ENCODE results near the gene PPP2R3A. TPM values are rescaled to one million over a fixed set of nuclear protein-coding genes. Genes with fewer than 3 reads are reported as not detected.

Gene PPP2R3A
- total RNA-seq, 1 experiment from 2014 or later = 30.4 TPM

DNA sequence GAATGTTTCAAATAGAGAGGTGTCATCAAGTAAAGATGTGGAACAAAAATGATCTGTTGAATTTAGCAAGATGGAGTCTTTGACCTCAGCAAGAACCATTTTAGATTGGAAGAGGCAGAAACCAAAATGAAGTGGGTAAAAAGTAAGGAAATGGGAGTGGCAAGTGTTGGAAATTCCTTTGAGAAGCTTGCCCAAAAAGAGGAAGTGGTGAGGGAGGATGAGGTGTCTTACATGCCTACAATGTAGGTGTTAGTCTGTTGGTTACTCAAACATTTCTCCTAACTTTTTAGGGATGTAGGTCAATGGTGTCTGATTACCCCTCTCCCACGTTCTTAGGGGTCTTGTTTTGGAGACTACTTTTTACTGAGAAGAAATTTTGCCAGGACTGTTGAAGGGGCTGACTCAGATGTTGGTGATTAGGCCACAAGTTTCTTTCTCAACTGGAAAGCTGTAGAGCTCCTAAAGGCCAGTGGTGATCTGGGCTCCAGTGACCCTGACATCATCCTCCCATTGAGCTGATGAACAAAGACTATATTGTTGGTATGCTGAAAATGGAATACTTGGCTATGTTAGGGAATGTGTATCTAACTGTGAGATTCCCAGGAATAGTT lies 5.1 kb downstream of the PPP2R3A start:
- peak; percentile 97 for DNase-seq (ENCODE audit: low read depth)

DNA sequence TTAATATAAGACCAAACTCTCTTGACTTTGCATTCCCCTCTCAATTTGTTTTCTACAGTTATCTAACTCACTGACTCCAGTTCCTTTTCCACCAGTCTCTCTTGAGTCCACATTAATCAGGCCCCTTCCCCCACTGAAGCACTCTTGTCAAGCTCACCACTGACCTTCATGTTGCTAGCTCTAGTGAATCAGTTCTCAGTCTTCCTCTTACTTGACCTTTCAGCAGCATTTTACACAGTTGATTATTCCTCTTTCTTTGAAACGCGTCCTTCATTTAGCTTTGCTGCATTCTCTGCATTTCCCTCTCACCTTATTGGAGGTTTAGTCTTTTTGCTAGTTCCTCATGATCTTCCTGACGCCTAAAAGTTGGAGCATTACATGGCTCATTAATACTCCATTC lies 8.3 kb downstream of the PPP2R3A start:
- DNase-seq (ENCODE audit: low read depth) = no peak

DNA sequence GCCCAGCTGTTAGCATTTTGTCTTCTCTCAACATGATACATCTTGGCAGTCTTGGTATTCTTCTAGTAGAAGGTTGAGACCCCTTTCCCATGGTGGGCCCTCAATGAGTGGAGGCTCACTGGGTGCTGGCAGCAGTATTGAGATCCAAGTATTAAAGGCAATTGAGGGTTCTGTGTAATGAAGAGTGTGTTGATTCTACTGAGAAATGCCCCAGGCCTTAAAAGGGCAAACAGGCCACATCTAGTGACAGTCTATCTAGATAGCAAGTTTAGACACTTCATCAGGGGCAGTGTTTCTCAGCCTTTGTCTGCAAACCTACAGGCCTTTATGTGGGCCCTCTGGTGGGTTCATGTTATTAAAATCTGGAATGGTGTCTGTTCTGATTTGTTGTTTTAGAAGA lies 9.5 kb downstream of the PPP2R3A start:
- DNase-seq (ENCODE audit: low read depth) = no peak

DNA sequence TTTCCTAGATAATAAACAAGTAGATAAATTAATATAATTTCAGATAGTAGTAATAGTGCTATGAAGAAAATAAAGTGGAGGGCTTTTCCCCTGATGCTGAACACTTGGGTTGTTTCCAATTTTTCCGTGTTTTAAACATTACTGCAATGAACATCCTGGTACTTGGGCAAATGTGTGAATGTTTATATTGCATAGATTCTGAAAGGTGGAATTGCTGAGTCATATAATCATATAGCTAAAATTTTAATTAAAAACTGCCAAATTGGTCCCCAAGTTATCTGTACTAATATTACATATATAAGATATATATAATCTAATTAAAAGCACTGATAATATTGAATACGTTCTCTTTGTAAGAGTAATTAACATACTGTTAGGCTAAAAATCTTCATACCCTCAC lies 10.0 kb downstream of the PPP2R3A start:
- no peak for DNase-seq (ENCODE audit: low read depth)

DNA sequence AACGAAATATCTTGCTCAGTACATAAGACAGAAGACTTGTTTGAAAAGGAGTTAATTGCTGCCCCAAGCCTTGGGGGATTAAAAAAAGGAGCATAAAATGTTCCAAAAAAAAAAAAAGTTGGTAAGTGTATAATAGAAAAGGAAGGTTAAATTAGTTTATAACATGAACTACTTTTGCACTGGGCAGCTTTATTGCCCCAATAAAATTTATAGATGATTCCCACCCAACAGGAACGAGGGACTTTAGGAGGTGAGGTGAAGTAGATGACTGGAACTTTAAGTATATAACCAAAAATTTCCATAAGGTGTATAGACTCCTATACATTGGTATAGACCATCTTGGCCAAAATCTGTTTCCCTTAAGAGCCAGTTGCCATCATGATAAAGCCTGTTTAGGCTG lies 14.8 kb downstream of the PPP2R3A start:
- DNase-seq (ENCODE audit: low read depth) = no peak

DNA sequence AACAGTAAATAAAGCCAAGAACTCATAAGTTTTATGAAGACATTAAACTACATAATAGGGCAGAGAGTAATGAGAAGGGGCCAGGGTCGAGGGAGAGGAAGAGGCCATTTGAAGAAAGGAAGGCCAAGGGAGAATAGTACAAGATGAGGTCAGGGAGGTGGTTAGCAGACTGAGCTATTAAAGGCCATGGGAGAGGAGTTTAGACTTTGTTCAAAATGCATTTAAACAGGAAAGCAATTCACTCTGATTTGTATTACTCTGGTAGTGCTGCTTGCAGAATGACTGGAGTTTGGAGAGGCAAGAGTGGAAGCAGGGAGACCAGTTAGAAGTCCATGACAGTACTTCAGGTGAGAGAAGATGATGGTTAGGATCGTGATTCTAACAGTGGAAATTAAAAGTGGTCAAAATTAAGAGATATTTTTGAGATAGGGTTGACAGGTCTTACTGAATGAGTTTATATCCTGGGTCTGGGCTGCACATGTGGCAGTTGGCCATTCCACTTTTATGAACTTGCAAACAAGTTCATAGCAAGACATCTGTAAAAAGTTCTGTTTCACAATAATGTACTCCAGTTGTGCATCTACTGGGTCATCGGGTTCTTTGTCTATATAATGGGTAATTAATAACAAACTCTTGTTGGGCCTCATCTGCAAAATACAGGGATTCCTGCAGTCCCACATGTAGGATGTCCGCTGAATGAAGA lies 16.3 kb downstream of the PPP2R3A start:
- DNase-seq (ENCODE audit: low read depth) = no peak

DNA sequence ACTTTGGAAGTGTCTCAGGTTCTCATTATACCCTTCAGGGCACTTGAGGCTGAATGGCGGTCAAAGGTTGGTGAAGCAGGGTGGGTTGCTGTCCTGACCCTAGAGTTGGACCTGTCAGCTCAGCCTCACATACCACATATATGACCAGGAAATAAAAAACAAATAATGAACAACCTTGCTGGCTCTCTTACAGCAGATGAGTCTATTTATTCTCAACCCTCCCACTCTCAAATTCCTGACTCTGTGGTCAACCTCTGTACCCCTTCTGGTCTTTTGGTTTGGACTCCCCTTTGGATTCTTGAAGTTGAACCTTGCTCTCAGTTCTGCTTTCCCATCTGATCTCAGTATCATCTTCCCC lies 16.9 kb downstream of the PPP2R3A start:
- DNase-seq (ENCODE audit: low read depth) = peak; percentile 72

DNA sequence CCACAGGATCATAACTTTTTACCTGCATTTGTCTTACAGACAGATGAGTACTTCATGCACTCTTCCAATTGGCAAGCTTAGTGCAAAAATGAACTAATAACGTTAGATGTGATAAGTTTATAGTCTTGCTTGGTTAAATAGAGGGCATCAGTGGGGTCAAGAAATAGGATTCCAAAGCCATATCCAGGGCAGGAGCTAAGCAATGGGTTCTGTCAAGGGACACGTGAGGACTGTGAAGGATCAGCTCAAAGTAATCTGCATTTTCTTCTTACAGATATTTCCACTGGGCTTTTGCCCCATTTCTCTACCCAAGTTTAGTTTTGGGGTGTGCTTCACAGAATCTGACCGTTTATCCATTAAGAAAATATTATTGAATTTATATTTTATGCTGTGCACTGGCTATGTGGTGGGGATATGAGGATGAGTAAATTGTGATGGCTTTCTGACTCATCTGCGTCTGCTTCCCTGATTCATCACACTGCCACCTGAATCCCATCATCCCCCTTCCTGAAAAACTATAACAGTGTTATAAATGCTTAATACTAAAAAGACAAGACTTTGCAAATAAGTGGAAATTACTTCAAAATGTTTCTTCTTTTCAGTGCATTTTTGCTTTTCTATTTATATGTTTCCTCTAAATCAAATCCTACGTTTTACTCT lies 17.5 kb downstream of the PPP2R3A start:
- peak; percentile 94 for DNase-seq (ENCODE audit: low read depth)

DNA sequence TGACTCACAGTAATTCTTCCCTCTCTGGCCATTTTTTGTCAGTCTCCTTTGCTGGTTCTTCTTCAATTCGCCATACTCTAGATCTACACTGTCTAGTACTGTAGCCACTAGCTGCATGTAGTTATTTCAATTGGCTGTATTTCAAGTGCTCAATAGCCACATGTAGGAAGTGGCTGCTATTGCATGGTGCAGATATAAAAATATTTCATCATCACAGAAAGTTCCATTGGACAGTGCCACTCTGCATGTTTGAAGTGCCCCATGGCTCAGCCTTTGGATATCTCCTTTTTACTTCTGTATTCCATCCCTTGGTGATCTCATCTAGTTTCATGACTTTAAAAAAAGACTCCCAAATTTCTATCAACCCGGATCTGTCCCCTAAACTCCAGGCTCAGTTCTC lies 22.1 kb downstream of the PPP2R3A start:
- DNase-seq (ENCODE audit: low read depth) = no peak

DNA sequence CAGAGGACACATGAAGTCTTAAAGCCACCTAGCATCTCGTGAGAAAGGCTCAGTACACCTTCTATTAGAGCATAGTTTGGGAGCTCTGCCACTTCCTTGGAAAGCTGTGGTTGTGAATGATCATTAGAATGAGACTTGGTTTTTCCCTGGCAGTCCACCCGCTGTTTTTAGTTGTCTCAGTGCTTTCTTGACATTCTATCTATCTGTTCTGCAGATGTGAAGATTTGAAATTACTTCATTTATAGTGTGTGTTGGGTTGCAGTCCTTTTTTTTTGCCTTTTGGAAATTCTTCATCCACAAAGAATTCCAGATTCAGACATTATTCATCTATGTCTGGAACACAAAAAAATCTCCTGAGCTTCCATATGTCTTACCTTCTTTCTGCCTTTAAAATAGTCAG lies 23.7 kb downstream of the PPP2R3A start:
- no peak for DNase-seq (ENCODE audit: low read depth)

DNA sequence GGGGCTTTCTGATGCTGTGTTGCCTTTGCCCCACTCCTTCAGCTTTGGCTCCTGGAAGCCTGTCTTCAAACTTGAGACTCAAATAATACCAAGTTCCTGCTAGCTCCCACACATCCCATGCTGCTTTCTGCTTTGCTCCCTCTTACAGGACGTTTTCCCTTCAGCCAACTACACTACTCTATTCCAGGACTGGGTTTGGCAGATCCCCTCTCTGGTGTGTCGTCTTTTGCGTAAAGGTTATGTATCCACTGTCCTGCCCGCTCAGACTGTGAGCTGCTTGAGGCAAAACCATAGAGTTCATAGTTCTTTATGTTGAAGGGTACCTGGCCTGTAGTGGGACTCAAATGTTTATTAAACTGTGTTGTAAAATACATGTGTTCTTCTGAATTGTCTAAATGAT lies 25.4 kb downstream of the PPP2R3A start:
- DNase-seq (ENCODE audit: low read depth) = no peak

DNA sequence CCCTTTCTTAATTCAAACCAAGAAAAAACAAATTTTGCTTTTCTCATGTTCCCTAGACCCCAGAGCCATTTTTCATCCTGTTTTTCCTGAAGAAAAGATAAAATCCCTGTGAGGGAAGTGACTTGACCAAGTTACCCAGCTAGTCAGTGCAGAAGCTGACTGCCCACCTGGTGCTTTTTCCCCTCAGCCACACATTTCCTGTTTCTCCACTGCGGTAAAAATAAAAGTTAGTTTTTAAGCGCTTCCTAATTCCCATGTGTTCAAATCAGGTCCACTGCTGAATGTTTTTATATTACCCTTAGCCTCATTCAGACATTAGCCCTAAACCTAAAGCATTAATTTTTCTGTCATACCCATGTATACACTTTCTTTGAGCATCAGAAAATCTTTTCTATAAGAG lies 26.1 kb downstream of the PPP2R3A start:
- DNase-seq (ENCODE audit: low read depth) = peak; percentile 67

DNA sequence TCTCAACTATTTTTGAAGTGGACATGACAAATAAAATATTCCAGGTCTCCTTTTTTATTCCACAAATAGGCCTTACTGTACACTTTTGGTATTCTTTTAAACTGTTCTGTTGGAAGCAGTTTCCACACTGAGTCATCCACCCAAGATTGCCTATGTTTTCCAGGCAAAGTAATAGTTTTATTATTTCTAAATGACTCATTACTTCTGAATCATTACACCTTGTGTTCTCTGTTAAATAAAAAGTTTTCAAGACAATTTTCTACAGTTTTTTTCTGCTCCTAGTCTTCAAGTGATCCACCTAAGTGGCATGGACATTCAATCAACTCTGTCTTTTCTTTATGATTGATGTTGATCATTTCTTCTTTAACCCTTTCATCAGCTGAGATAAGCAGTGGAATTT lies 26.5 kb downstream of the PPP2R3A start:
- DNase-seq (ENCODE audit: low read depth) = peak; percentile 93

DNA sequence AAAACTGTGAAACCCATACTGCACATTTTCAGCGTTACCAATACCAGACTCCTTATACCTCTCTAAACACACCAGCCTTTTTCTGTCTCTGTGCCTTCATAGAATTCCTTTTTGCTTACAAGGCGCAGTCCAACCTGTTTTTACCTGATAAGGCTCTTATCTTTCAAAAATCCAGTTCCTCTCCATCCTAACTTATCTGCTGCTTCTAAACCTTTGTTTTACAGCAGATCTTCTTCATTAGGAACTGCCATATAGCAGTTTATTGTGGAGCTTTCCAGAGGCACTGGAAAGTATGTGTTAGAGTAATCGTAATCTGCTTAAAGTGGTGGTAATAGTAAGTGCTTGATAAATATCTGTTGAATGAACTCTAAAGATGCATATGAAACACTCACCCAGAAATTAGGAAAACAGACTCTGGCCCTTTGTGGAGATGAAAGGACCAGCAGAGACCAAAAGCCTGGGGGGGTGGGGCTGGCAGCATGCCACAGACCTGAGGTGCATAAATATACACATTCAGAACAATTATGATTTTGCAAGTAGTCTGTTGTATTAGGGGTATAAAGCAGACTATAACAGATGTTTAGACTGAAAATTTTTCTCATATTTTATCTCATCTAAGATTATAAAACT lies 29.3 kb downstream of the PPP2R3A start:
- no peak for DNase-seq (ENCODE audit: low read depth)

DNA sequence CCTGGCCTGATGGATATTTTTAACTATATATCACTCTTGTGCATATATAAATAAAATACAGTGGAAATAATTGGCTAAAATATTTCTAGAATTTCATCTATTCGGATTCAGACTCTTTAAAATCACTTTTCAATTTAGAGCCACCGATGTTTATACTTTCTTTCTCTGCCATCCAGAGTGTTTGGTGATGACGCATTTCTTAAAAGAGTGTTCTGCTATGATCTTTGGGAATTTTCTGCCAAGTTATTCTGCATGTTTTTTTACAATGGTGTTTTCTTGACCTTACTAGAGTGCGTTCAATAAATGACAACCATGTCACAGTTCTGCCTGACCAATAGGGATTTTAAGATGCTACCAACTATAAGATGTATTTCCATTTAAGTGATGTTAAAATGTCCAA lies 30.2 kb downstream of the PPP2R3A start:
- DNase-seq (ENCODE audit: low read depth) = no peak

DNA sequence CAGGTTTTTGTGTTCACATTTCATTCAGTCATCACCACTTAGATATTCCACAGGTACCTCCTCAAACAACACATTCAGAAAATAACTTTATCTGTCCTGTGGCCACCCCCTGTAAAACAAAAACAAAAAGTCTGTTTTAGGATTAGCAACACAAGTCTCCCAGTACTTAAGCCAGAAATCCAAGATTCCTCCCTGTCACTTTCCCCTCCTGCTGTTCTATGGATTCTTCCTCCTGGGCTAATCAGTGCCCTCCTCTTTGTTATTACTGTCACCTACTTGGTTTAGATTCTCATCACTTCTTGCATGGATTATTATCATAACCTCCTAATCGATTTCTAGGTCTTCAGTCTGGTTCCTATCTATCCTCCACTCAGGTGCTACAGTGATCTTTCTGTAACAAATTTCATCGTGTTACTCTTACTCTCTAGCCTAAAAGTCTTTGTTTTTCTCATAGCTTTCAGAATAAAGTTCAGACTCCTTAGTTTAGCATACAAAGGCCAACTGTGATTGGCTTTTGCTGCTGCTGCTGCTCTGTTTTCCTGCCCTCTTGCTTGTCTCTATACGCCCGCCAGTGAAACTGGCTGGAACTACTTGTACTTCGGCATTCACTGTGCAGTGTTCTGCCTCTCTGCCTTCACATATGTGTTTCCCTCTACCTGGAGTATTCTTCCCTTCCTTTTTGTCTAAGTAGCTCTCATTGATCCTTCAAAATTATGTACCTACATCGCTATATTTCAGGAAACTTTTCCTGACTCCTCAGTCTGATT lies 32.2 kb downstream of the PPP2R3A start:
- no peak for DNase-seq (ENCODE audit: low read depth)

DNA sequence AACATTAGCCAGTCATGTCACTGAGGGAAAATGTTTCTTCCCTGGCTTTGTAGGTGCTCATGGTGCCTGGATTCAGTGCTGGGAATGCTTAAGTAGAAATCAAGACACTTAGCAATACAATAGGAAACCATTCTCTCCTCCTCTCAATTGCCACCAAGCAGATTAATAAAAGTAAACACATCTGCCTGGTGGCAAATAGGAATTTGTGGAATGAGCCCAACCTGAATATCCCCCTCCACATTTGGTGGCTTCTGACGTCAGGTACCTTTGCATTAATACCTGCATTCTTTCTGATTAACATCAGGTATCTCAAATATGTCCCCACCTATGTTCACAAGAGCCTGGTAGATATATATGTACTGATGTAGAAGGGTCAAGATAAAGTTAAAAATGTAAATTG lies 42.7 kb downstream of the PPP2R3A start:
- no peak for DNase-seq (ENCODE audit: low read depth)

DNA sequence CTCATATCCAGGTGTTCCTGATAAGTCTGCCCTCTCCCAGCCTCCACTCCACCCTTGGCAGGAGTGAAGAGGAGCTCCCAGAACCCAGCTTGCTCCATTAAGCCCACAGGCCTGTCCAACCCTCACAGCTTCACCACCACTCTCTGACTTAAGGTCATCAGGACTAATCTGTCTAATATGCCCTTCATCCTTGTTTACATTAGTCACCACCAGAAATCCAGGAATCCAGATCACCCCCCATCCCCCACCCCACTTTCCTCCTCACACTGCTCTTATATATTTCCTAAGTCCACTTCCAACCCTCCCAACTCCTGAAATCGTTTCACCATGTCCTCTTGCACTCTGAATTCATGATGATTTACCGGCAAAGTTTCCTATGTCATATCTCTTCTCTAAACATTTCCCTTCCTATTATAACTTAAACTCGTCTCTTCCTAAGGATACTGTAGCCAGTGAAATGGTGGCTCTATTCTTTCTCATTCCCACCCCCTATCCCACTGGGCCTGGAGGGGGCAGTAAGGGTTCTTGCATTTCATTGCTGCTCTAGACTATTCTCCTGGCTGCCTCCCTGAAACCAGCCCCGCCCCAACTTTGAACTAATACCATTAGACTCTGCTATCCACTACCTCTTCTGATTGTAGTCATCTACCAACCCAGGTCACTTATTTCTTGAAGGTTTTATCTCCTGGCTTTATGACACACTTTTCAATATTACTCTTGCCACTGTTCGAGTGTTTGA lies 43.4 kb downstream of the PPP2R3A start:
- no peak for DNase-seq (ENCODE audit: low read depth)

DNA sequence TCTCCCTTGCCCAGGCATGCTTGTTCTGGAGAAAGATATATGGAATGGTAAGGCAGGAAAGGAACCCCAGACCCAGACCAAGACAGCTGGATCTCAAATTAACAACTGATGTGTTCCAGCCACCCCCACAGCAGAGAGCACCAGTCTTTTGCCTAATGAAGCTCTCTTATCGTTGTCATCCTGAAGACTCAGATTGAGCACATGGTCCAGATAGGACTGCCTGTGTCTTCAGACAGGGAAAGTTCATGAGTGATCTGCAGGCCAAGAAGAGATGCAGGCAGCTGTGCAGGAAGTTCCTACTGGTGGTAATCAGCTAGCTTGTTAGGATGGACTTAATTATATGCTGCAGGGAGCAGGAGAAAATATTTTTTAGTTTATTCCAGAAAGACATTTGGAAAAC lies 53.3 kb downstream of the PPP2R3A start:
- no peak for DNase-seq (ENCODE audit: low read depth)

DNA sequence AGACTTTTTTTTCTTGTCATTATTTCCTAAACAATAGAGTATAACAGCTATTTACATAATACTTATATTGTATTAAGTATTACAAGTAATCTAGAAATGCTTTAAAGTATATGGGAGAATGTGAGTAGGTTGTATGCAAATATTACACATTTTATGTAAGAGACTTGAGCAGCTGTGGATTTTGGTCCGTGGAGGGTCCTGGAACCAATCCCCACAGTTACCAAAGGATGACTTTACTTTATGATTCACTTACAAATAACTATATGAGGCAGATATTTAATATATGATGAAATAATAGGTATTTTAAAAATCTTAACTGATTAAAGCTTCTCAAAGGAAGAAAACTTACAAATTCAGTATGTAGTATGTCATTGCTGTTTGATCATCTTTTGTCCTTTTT lies 56.3 kb downstream of the PPP2R3A start:
- no peak for DNase-seq (ENCODE audit: low read depth)

Measured in HT1080 (cell line).